HPDE6-E6E7 (cell line): ENCODE measurements around the gene MAN1C1.

Source experiments
- DNase-seq: peaks from one replicate; pipeline ENCODE4 v3.0.0; 2011; ENCODE audit warnings: missing footprints; ENCODE audit errors: extremely low spot score

MAN1C1 gene

GRCh38 chr1:25803368-25803767 is 186.8 kb downstream of the MAN1C1 start:
- no peak for DNase-seq

- no peak for DNase-seq
Observed at GRCh38 chr1:25804244-25804963, 187.8 kb downstream of the MAN1C1 start.

DNA sequence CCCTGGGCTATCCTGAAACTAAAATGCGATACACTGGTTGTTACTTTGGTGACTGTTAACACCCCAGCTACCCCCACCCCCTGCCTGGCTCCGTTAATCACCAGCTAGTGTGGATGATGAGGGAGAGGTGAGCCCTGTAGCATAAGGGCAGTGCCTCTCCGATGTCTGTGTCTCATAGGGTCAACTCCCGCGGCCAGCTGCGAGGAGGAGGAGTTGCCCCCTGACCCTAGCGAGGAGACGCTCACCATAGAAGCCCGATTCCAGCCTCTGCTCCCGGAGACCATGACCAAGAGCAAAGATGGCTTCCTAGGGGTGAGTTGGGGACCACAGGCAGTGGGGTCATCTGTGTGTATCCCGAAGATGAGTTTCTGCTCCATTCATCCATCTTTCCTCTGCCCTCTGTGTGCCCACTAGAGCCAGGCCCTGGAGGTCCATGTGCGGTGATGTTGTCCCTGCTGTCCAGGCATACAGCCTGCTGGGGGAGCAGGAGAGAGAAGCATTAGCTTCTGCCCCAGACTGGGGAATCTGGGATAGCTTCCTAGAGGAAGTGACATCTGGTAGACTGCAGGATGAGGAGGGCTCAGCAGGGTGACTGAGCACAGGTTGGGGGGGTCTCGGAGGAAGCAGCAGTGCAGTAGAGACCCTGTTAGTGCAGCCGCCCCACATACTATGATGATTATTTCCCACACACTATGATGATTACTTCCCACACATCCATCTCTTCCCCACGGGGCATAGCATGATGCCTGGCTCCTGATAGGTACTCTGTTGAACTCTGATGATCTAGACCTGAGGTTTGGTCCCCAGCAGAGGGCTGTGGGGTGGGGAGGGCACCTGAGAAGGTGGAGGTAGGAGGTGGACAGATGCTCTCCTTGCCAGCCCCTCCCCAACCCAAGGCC is 188.6 kb downstream of the MAN1C1 start:
- DNase-seq = no peak

DNA sequence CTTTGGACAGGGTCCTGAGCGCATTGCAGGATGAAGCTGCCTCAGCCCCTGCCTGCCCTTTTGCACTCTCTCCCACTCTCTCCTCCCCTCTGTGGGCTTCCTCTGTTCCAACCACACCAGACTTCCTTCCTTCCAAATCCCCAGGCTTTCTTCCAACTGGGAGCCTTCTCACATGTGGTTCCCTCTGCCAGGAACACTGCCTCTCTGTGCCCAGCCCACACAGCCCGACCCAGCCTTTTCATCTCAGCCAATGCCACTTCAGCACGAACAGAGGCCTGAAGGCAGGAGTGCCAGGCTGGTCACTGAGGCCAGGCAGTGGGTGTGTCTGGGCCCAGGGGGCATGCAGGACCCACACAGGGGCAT is 189.3 kb downstream of the MAN1C1 start:
- DNase-seq = no peak

DNA sequence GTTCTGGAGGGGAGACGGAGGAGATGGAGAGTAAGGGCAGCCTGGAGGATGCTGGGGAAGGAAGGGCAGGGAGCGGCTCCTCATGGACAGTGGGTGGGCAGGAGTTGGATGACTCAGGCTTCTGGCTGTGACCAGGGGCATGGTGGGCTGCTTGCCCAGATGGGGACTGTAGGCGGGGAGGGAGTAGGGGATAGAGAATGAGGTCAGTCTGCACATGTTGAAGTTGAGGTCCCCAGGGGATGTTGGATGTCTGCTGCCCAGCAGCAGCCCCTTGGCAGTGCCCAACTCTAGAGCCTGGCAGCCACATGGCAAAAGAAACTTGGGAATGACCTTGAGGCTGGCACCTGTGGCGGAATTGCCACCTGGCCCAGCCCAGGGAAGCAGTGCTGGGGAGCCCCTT is 189.8 kb downstream of the MAN1C1 start:
- no peak for DNase-seq

DNA sequence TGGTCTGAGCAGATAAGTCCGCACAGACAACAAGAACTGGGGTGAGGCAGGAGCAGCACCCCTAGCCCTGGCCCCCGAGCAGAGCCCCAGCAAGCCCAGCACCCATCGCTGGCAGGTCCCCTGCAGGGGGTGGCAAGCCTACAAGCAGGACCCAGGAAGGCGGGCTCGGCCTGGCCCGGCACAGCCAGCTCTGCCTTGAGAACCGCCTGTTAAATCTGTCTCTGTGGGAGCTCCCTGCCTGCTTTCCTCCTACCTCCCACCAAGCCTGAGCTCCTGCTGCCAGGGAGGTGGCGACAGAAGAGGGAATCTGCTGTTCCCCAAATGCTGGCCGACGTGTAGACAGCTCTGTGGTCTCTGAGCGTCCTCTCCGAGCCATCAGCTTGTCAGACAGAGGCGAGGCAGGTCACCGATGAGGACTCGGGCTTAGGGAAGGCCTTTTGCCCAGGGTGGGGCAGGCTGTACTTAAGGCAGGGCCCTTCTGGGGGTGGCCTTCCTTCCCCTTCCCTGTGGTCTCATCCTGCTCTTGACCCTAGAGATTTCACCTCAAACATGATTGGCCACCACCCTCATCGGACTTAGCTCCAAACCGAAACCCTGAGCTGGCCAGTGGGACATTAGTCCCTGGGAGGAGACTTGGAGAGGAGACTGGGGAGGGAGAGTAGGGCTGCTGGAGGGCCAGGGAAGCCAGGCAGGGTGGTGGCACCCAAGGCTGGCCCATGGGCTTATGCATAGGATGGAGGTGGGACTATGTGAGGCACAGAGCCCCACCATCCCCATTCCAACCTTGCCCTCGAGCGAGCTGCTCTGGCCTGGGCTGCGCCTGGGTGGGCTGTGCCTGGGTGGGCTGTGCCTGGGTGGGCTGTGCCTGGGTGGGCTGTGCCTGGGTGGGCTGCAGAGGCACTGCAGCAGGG is 191.1 kb downstream of the MAN1C1 start:
- DNase-seq = no peak

GRCh38 chr1:25808481-25809244 is 192.1 kb downstream of the MAN1C1 start:
- no peak for DNase-seq

DNA sequence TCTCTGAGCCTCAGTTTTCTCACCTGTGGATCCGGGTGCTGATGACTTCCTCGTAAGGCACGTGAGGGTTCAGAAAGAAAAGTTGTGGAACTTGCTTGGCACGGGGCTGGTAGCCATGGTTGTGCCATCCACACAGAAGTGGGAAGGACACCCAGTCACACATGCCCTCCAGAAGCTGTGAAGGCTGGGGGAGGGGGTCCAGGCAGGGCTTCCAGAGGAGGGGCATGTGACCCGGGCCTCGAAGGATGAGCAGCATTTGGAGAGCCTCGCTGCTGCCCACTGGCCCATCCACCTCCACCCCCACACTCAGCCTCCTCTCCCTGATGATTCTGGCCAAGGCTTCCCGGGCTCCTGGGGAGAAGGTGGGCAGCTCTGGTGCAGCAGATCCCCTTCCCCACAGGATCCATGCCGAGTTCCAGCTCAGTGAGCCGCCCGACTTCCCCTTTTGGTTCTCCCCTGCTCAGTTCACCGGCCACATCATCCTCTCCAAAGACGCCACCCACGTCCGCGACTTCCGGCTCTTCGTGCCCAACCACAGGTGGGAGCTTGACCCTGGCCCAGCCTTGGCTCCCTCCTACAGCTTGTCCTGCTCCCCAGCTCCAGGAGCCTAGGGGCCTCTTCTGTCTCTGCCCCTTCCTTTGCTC is 192.8 kb downstream of the MAN1C1 start:
- no peak for DNase-seq

DNA sequence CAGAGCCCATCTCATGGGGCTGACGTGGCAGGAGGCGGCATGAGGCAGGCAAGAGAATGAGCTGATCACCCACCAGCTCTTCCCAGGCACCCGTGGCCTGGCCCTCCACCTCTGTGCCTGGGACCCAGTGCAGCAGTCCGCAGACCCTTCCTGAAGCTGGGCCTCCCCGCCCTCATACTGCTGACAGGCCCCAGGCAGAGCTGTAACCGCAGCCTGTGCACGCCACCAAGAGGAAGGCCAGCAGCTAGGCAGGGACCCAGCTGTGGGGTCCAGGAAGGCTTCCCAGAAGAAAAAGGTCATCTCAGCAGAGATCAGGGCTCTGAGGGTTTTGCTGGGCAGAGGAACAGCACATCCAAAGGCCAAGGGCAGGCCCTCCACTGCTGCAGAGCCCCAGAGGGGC is 193.3 kb downstream of the MAN1C1 start:
- DNase-seq = no peak

- no peak for DNase-seq
Observed at GRCh38 chr1:25810341-25811299, 194.0 kb downstream of the MAN1C1 start.

- no peak for DNase-seq
Observed at GRCh38 chr1:25811384-25812082, 194.9 kb downstream of the MAN1C1 start.

DNA sequence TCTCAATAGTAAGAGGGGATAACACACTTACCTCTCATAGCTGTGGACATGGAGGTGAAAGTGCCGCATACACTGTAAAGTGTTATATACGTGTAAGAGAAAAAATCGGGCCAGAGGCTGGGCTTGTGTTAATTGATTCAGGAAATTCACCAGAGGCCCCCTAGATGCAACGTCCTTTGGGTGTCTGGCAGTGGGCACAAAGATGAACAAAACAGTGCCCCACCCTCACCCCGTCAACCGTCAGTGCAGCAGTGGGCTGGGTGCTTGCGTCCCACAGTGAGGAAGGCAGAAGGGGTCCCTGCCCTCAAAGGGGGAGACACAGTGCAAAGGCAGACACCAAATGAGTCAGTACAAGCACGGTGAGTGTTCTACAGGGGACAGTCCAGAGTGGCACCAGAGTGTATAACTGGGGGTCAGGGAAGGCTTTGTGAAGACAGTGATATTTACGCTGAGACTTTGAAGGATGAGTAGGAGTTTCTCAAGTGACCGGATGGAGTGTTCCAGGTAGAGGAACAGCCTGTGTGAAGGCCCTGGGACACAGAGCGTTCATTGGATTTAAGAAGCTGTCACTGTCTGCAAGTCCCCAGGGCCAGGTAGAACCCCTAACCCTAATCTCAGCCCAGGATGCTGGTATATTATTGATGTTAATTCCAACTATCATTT is 196.6 kb downstream of the MAN1C1 start:
- DNase-seq = no peak

- no peak for DNase-seq
Observed at GRCh38 chr1:25813734-25814471, 197.3 kb downstream of the MAN1C1 start.

- DNase-seq = no peak
Observed at GRCh38 chr1:25814549-25815087, 198.0 kb downstream of the MAN1C1 start.

GRCh38 chr1:25815208-25816111 is 198.9 kb downstream of the MAN1C1 start:
- no peak for DNase-seq

GRCh38 chr1:25816112-25816718 is 199.6 kb downstream of the MAN1C1 start:
- no peak for DNase-seq
